Ovary (tissue), 3 donors: Measurements from ENCODE around the gene HMGB1.
"Not testable (repeated sequence)": the region's sequence is repeated elsewhere in the genome, so short reads cannot be mapped to it uniquely, and the experiment has no call there.

Source experiments
- EP300 ChIP-seq: sonication (generic); formaldehyde crosslinking; IDR thresholded peaks from one replicate; pipeline ENCODE4 v1.6.1; 2017; ENCODE audit warnings: antibody characterized with exemption
- POLR2A ChIP-seq: fragments of 450-650 bp; IDR thresholded peaks from one replicate; pipeline ENCODE4 v1.6.1; 2017; ENCODE audit warnings: antibody characterized with exemption, mild to moderate bottlenecking, moderate library complexity
- TF ChIP-seq, protein P1 (sequence below), 3 donors: fragments of 450-650 bp in 2 of 3; fragments of 200-600 bp in 1 of 3; IDR thresholded peaks; one replicate each; pipeline versions ENCODE4 v1.5.1 to v1.8.0; 2016 to 2022; ENCODE audit warnings: antibody characterized with exemption in 3 of 3, mild to moderate bottlenecking in 1 of 3
- donor health status: DM: no; HTN: no; CAD: no.

DNA sequence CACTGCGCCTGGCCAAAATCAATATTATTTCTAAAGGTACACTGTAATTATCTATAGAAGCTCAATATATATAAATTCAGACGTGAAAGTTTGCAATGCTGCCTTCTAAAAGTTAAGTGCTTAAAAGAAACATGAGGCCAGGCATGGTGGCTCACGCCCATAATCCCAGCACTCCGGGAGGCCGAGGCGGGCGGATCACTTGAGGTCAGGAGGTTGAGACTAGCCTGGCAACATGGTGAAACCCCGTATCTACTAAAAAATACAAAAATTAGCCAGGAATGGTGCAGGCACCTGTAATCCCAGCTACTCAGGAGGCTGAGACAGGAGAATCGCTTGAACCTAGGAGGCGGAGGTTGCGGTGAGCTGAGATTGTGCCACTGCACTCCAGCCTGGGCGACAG is 14.3 kb downstream of the HMGB1 start:
- TF ChIP-seq EP300, POLR2A: not testable (repeated sequence)
- TF ChIP-seq, protein P1, sequence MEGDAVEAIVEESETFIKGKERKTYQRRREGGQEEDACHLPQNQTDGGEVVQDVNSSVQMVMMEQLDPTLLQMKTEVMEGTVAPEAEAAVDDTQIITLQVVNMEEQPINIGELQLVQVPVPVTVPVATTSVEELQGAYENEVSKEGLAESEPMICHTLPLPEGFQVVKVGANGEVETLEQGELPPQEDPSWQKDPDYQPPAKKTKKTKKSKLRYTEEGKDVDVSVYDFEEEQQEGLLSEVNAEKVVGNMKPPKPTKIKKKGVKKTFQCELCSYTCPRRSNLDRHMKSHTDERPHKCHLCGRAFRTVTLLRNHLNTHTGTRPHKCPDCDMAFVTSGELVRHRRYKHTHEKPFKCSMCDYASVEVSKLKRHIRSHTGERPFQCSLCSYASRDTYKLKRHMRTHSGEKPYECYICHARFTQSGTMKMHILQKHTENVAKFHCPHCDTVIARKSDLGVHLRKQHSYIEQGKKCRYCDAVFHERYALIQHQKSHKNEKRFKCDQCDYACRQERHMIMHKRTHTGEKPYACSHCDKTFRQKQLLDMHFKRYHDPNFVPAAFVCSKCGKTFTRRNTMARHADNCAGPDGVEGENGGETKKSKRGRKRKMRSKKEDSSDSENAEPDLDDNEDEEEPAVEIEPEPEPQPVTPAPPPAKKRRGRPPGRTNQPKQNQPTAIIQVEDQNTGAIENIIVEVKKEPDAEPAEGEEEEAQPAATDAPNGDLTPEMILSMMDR (IDR thresholded peaks at IDR 0.05): not testable (repeated sequence)
